Activated B cell treated with CpG ODN at 0.5 μM for 24 hours (primary cell): ENCODE data around the gene FCHSD2. TPM values are rescaled to one million over a fixed set of nuclear protein-coding genes. Genes with fewer than 3 reads are reported as not detected.
"Not testable (repeated sequence)": the region's sequence is repeated elsewhere in the genome, so short reads cannot be mapped to it uniquely, and the experiment has no call there.

Experiments used
- ATAC-seq: fragments of 200-7000 bp; cut with Tn5 transposase; one replicate; pipeline ENCODE4 v1.10.0; 2021; ENCODE audit warnings: low read depth, mild to moderate bottlenecking, moderate library complexity
- CTCF ChIA-PET: fragments of 350-600 bp; sonication (Branson Sonifier 250); formaldehyde crosslinking; loops from one replicate; lab custom pipeline; 2021; ENCODE audit warnings: antibody characterized with exemption; lab: Charles Lee
- POLR2A ChIA-PET: fragments of 350-600 bp; sonication (Branson Sonifier 250); formaldehyde crosslinking; loops from one replicate; lab custom pipeline; 2021; ENCODE audit warnings: antibody characterized with exemption; lab: Charles Lee
- DNase-seq: peaks from one replicate; pipeline ENCODE4 v3.0.0; 2022
- H3K27ac Mint-ChIP-seq: one replicate; pipeline ENCODE4 v1.8.0; 2020; ENCODE audit warnings: mixed read lengths
- H3K27me3 Mint-ChIP-seq: one replicate; pipeline ENCODE4 v1.8.0; 2021; ENCODE audit warnings: mixed read lengths
- H3K36me3 Mint-ChIP-seq: one replicate; pipeline ENCODE4 v1.8.0; 2021; ENCODE audit warnings: low read depth, mixed read lengths
- H3K4me1 Mint-ChIP-seq: one replicate; pipeline ENCODE4 v1.8.0; 2021; ENCODE audit warnings: mixed read lengths
- H3K4me3 Mint-ChIP-seq: one replicate; pipeline ENCODE4 v1.8.0; 2020; ENCODE audit warnings: mild to moderate bottlenecking, mixed read lengths
- H3K9me3 Mint-ChIP-seq: one replicate; pipeline ENCODE4 v1.8.0; 2020; ENCODE audit warnings: mixed read lengths
- intact Hi-C: fragments of 100-400 bp; cut with micrococcal nuclease; formaldehyde crosslinking; loops from one replicate; pipeline ENCODE4 v1.15.1; 2024
- total RNA-seq: library from RNA; stranded (reverse); gene quantifications from 2 replicates; pipeline ENCODE4 v1.2.3, GENCODE V29; 2022
- TF ChIP-seq, protein P1 (sequence below): fragments of 200-600 bp; IDR thresholded peaks from one replicate; pipeline ENCODE4 v1.8.0; 2022; ENCODE audit warnings: antibody characterized with exemption, mild to moderate bottlenecking

The FCHSD2 gene
- total RNA-seq, 1 donor from 2014 or later: 207 TPM

GRCh38 chr11:72808331-72808798 is 333.8 kb downstream of the FCHSD2 start:
- Mint-ChIP-seq H3K4me1 (peaks cover 36% of the 10 kb centered on the region), H3K4me3 (no peak overlapping the region), H3K27me3 (no peaks in the 10 kb centered on the region), H3K36me3 (peaks cover 13% of the 10 kb centered on the region), H3K9me3 (no peaks in the 10 kb centered on the region), H3K27ac (peak overlapping the region; percentile 56)
- intact Hi-C loops: no loop called here
- no peak for DNase-seq
- no peak for ATAC-seq
- TF ChIP-seq, protein P1, sequence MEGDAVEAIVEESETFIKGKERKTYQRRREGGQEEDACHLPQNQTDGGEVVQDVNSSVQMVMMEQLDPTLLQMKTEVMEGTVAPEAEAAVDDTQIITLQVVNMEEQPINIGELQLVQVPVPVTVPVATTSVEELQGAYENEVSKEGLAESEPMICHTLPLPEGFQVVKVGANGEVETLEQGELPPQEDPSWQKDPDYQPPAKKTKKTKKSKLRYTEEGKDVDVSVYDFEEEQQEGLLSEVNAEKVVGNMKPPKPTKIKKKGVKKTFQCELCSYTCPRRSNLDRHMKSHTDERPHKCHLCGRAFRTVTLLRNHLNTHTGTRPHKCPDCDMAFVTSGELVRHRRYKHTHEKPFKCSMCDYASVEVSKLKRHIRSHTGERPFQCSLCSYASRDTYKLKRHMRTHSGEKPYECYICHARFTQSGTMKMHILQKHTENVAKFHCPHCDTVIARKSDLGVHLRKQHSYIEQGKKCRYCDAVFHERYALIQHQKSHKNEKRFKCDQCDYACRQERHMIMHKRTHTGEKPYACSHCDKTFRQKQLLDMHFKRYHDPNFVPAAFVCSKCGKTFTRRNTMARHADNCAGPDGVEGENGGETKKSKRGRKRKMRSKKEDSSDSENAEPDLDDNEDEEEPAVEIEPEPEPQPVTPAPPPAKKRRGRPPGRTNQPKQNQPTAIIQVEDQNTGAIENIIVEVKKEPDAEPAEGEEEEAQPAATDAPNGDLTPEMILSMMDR: no peak
- ChIA-PET POLR2A (interaction anchor here (0.7 to 1.5 kb wide), 7 partner anchors 13 to 83 kb away, joined by 3 to 13 read pairs (median 6); partner anchors contain the start of gene STARD10), CTCF (interaction anchor here (1.3 to 1.5 kb wide), 3 partner anchors 10 to 370 kb away, joined by 3 to 5 read pairs (median 4); no protein-coding TSS in a partner anchor)

DNA sequence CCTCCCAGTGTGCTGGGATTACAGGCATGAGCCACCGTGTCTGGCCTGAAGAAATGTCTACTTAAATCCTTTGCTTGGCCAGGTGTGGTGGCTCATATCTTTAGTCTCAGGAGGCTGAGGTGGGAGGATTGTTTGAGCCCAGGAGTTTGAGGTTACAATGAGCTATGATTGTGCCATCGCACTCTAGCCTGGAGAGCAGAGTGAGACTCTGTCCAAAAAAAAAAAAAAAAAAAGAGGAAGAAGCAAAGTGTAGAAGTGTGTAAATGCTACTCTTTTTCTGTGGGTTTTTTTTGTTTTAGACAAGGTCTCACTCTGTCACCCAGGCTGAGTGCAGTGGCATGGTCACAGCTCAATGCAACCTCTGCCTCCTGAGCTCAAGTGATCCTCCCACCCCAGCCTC is 334.3 kb downstream of the FCHSD2 start:
- Mint-ChIP-seq H3K9me3 (no peaks in the 10 kb centered on the region), H3K27me3 (no peaks in the 10 kb centered on the region), H3K4me1 (peaks cover 30% of the 10 kb centered on the region), H3K4me3 (no peak overlapping the region), H3K36me3 (peaks cover 10% of the 10 kb centered on the region), H3K27ac (peak overlapping the region; percentile 56)
- ChIA-PET POLR2A (interaction anchor here (0.6 to 1.5 kb wide), 14 partner anchors 14 to 369 kb away, joined by 3 to 13 read pairs (median 4); partner anchors contain the start of gene STARD10), CTCF (interaction anchor here (1.3 to 1.5 kb wide), 3 partner anchors 9 to 370 kb away, joined by 3 to 5 read pairs (median 4); no protein-coding TSS in a partner anchor)
- TF ChIP-seq, protein P1: no peak
- intact Hi-C loops: no loop called here
- DNase-seq: no peak
- ATAC-seq: peak; percentile 83

DNA sequence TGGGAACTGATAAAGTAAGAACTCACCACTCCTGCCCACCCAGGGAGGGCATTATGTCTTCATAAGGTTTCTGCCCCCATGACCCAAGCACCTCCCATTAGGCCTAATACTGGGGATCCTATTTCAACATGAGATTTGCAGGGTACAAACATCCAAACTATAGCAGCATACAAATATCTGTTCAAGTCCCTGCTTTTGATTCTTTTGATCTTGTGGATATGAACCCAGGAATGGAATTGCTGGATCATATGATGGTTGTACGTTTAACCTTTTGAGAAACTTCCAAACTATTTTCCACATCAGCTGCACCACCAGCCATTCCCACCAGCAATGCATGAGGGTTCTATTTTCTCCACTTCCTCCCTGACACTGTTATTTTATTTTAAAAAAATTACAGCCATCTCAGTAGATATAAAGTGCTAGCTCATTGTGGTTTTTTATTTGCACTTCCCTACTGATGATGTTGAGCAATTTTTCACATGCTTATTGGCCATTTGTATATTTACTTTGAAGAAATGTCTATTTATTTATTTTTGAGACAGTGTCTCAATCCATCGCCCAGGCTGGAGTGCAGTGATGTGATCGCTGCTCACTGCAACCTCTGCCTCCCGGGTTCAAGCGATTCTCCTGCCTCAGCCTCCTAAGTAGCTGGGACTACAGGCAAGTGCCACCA is 335.0 kb downstream of the FCHSD2 start:
- peaks cover 10% of the 10 kb centered on the region for H3K36me3 Mint-ChIP-seq
- no peak overlapping the region for H3K4me3 Mint-ChIP-seq
- ChIA-PET POLR2A (interaction anchor here (0.6 to 1.5 kb wide), 14 partner anchors 9 to 369 kb away, joined by 3 to 13 read pairs (median 4); partner anchors contain the start of gene STARD10), CTCF (interaction anchor here (1.3 to 1.5 kb wide), 3 partner anchors 8 to 371 kb away, joined by 3 to 5 read pairs (median 4); no protein-coding TSS in a partner anchor)
- ATAC-seq (peak; percentile 36), DNase-seq (no peak)
- peaks cover 26% of the 10 kb centered on the region for H3K4me1 Mint-ChIP-seq
- H3K9me3 Mint-ChIP-seq: no peaks in the 10 kb centered on the region
- H3K27me3 Mint-ChIP-seq: no peaks in the 10 kb centered on the region
- TF ChIP-seq, protein P1: no peak
- no peak overlapping the region for H3K27ac Mint-ChIP-seq
- intact Hi-C loops: no loop called here

DNA sequence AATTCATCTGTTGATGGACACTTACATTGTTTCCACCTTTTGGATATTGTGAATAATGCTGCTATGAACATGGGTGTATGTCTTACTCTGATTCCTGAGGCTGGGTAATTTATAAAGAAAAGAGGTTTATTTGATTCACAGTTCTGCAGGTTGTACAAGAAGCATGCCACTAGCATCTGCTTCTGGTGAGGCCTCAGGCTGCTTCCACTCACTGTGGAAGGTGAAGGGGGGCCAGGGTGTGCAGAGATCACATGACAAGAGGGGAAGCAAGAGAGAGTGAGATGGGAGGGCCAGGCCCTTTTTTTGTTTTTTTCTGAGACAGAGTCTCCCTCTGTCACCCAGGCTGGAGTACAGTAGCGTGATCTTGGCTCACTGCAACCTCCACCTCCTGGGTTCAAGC is 335.7 kb downstream of the FCHSD2 start:
- H3K9me3 Mint-ChIP-seq, CTCF ChIA-PET, intact Hi-C loops, DNase-seq, H3K36me3 Mint-ChIP-seq, POLR2A ChIA-PET, H3K4me3 Mint-ChIP-seq, H3K27me3 Mint-ChIP-seq, ATAC-seq, H3K27ac Mint-ChIP-seq: not testable (repeated sequence)
- H3K4me1 Mint-ChIP-seq: peaks cover 23% of the 10 kb centered on the region

- POLR2A ChIA-PET: no interaction called here
- Mint-ChIP-seq H3K36me3 (peaks cover 5% of the 10 kb centered on the region), H3K4me1 (peaks cover 21% of the 10 kb centered on the region), H3K27ac (no peak overlapping the region), H3K9me3 (no peaks in the 10 kb centered on the region), H3K4me3 (no peak overlapping the region), H3K27me3 (no peaks in the 10 kb centered on the region)
- intact Hi-C loops: no loop called here
- DNase-seq: no peak
- no peak for ATAC-seq
- TF ChIP-seq, protein P1: no peak
- CTCF ChIA-PET: no interaction called here
Measured at GRCh38 chr11:72805216-72805615, 336.9 kb downstream of the FCHSD2 start.
